IPS-NIHi7 (cell line): Measurements from ENCODE around the gene PSD4.

Source experiments
- DNase-seq: peaks from one replicate; pipeline ENCODE4 v3.0.0; 2012; ENCODE audit warnings: mixed read lengths; ENCODE audit errors: extremely low spot score

PSD4 gene

GRCh38 chr2:113167962-113168340 lies 5.8 kb upstream of the PSD4 start:
- no peak for DNase-seq

- peak; percentile 3 for DNase-seq
These were observed 4.7 kb upstream of the PSD4 start for GRCh38 chr2:113169002-113169530.

GRCh38 chr2:113169586-113169985 lies 4.2 kb upstream of the PSD4 start:
- DNase-seq = no peak

GRCh38 chr2:113171334-113172075 lies 2.3 kb upstream of the PSD4 start:
- DNase-seq = peak; percentile 1

GRCh38 chr2:113172721-113173541 lies 840 bp upstream of the PSD4 start:
- no peak for DNase-seq

GRCh38 chr2:113174376-113174750 lies 592 bp downstream of the PSD4 start:
- no peak for DNase-seq

GRCh38 chr2:113175042-113175628 lies 1.4 kb downstream of the PSD4 start:
- DNase-seq = no peak

GRCh38 chr2:113175736-113176695 lies 2.2 kb downstream of the PSD4 start:
- DNase-seq = no peak

GRCh38 chr2:113176696-113177355 lies 3.1 kb downstream of the PSD4 start:
- no peak for DNase-seq

GRCh38 chr2:113178069-113178746 lies 4.4 kb downstream of the PSD4 start:
- DNase-seq = no peak

- DNase-seq = no peak
These were observed 5.1 kb downstream of the PSD4 start for GRCh38 chr2:113178891-113179290.

GRCh38 chr2:113179446-113180045 lies 5.8 kb downstream of the PSD4 start:
- no peak for DNase-seq

GRCh38 chr2:113180131-113180946 lies 6.6 kb downstream of the PSD4 start:
- DNase-seq = peak; percentile 24

GRCh38 chr2:113181258-113182051 lies 7.7 kb downstream of the PSD4 start:
- DNase-seq = no peak

GRCh38 chr2:113182471-113183260 lies 8.9 kb downstream of the PSD4 start:
- DNase-seq = no peak

GRCh38 chr2:113183264-113183663 lies 9.5 kb downstream of the PSD4 start:
- DNase-seq = no peak

GRCh38 chr2:113183703-113184102 lies 9.9 kb downstream of the PSD4 start:
- no peak for DNase-seq
